ENCODE measurements around the gene MST1.
"Not testable (repeated sequence)": the region's sequence is repeated elsewhere in the genome, so short reads cannot be mapped to it uniquely, and the experiment has no call there.

MST1 gene

DNA sequence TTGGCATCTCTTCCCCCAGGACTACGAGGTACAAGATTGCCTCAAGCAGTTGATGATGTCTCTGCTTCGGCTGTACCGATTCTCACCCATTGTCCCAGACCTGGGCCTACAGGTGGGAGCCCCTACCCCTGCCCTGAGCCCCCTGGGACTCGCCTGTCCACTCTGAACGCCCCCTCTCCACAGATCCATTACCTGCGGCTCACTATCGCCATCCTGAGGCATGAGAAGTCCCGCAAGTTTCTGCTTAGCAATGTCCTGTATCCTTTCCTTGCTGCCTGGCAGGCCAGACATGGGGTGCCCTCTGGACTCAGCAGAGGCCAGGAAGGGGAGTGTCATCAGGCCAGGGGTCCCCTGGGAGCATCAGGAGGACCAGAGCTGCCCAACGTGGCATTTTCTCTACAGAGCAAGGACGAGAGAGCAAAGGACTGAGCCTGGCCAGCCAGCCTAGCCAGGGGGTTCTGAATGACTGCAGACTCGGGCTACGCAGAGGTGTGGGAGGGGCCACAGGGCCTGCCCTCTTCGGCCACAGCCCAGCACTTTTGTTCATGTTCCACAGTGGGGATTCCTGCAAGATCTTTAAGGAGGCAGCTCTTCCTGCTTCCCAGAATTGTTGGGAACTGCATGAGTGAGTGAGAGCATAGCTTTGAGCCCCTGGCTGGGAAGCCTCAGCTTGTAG, 11.3 kb upstream of the MST1 start:
- no peak for DNase-seq (ENCODE audit: low read depth in 2 of 2)

DNA sequence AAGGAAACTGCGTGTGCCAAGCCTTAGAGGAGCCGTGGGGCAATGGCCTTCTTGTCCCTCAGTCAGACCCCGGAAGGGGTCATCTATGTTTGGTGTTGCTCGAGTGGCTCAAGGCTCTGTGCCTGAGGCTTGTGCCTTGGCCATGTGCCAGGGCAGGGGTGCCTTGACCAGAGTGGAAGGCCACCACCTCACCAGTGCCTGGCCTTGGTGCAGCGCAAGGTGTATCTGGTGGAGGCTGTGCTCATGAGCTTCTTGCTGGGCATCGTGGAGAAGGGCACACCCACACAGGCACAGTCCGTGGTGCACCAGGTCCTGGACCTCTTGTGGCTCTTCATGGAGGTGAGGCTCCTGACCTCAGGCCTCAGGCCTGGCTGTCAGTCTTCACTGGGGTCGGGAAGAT, 10.7 kb upstream of the MST1 start:
- DNase-seq (ENCODE audit: low read depth in 2 of 2) = no peak

DNA sequence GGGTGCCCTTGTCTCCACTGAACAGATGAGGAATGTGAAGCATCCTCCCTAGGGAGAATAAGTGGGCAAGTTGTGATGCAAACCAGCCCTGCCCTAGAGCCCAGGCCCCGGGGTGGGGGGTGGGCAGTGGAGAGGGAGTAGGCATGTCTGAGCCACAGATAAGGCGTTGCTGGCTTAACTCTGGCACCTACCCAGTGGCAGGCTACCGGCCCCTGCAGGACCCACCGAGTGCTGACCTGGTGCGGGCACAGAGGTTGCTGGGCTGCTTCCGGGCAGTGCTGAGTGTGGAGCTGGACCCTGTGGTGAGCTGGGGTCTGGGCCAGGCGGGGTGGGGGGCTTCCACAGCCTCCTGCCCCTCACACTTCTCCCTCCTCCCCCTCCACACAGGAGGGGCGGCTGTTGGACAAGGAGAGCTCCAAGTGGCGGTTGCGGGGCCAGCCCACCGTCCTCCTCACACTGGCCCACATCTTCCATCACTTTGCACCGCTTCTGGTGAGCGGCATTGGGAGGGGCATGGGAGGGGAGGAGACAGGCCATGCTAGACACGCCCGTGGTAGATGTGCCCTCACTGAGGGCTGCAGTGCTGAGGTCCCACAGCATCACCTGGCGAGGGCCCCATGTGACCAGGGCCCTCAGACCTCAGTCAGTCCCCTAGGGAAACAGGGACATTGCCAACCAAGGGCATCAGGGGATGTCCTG, 10.2 kb upstream of the MST1 start:
- DNase-seq (ENCODE audit: low read depth in 2 of 2) = no peak

DNA sequence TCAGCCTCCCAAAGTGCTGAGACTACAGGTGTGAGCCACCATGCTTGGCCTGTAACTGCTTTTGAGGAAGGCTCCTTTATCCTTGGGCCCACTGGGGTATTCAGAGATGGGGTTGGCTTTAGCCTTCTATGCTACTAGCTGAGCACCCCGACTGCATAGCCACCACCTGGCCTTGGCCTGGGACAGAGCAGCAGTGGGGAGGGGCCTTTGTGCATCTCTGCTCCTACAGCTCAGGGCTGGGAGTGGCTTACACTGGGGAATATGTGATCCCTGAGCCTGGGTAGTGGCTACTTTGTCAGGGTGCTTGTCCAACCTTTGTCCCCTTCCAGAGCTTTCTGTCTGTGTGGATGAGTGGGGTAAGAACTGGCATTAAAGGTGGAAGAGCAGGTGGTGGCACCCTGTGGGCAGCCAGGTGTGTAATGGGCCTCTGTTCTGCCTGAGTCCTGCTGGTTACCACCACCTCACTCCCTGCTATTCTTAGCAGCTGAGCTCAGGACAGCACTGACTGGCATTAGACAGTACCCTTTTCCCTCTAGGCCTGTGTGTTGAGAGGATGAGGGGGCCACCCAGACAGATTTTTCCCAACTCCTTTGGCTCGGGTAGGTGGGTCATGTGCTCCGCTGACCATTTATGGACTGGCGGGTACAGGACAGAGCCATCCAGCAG, 6.2 kb upstream of the MST1 start:
- not testable (repeated sequence) for DNase-seq (ENCODE audit: low read depth in 2 of 2)

DNA sequence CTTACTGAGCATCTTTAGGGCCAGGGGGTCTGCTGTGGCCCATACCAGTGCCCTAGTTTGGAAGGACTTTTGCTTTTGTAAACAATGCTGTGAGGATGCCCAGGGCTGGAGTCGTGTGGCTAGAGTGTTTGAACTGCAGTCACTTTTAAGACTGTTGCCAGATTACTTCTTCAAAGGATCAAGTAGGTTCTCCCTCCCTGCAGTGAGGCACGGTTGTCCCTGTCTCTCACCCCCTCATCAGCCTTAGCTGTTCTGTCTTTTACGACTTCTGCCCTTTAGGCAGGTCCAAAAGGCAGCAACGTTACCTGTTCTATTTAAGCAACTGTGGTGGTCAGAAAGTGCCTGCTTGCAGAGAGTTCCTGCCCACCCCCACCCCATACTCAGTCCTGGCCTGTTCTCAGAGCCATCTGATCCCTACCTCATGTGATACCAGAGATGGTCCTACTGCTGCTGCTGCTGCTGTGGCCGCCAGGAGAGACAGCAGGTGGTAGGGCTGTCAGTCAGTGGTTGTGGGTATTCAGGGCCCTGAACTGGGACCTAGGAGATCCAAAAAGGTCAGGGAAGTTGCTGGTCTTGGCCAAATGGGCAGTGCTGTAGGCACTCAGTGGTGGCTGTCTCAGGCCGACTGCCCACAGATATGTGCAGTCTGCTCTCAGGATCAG, 5.3 kb upstream of the MST1 start:
- not testable (repeated sequence) for DNase-seq (ENCODE audit: low read depth in 2 of 2)

DNA sequence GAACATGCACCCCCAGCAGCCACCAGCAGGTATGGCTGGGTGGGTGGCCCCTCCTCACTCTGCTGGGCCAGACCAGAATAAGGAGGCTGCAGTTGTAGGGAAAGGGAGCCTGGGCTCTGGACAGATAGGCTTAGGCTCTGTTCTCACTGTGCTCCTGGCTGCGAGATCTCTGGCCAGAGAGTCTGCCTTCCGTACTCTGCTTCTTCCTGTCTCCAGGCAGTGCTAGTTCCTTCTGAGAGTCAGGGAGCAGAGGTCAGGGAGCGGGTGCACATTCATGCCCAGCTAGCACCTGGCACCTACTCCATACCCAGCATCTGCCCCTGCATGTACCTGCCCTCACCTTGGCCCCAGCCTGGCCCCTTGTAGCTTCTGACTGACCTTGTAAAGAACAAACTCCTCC, 2.2 kb upstream of the MST1 start:
- not testable (repeated sequence) for DNase-seq (ENCODE audit: low read depth in 2 of 2)

DNA sequence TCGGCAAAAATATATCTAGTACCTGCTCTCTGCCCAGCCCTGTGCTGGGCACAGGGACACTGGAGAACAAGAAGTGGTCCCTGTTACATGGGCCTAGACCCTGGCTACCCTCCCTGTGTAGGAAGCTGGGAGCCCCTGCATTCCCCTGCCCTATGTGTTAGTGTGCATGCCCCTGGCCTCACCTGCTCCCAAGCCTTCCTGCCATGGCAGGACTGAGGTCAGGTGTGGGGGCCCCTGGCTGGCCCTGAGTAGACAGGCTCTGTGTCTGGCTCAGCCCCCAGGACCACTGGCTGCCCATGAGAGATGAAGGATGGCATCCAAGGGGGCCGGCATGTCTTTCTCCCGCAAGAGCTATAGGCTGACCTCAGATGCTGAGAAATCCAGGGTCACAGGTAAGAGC, 1.6 kb upstream of the MST1 start:
- not testable (repeated sequence) for DNase-seq (ENCODE audit: low read depth in 2 of 2)

DNA sequence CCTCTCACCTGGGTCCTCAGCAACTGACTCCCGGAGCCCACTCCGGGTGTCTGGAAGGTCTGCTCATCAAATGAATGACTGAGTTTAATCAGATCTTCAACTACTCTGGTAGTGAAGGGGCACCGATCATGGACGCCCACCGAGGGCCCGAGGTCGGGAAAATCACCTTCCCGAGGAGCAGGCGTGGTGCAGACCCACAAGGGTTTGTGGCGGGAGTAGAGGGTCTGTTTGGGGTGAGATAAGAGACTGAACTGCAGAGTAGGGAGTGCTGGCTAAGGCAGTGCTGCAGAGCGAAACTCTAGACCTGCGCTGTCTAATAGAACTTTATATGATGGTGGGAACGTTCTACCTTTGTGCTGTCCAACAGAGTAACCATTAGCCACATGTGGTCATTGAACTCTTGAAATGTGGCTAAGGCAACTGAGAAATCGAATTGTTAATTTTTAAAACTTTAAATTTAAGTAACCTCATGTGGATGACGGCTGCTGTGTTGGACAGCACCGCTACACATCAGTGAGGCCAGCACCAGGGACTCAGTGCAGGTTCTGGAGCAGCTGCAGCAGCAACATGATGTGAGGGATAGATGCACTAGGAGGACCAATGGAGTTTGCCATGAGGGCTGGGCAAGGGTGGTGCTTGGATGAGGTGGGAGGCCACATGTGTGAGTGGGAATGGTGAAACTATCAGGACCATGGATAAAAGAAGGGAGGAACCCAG, 792 bp upstream of the MST1 start:
- DNase-seq (ENCODE audit: low read depth in 2 of 2) = not testable (repeated sequence)

DNA sequence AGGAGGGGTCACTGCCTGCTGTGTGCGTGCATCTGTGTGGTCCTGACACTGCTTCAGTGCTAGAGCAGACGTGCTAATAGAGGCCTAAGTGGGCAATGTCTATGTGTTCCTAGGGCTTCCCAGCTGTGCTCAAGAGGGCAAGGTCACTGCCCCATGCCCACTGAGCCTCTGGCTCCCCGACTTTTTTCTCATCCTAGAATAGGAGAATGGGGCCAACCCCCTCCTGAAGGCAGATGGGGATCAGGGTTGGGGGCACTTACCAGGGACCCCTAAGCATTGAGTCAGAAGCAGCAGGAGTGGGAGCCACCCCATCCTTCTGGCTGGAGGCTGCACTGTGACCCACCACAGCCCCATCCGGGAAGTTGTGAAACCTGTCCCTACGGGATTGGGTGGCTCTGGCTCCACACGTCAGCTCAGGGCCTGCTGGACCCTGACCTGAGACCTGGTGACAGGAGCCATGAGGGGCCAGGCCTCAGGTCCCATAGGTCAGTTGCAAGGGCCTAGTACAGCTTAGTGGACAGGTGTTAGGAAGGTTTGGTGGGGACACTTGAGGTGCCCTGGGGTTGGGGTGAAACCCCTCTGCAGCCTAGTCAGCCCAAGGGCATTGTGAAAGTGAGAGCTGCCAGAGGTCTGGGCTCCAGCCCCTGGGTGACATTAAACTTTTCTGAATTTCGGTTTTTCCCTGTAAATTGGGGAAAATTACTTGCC, 782 bp downstream of the MST1 start:
- not testable (repeated sequence) for DNase-seq (ENCODE audit: low read depth in 2 of 2)

DNA sequence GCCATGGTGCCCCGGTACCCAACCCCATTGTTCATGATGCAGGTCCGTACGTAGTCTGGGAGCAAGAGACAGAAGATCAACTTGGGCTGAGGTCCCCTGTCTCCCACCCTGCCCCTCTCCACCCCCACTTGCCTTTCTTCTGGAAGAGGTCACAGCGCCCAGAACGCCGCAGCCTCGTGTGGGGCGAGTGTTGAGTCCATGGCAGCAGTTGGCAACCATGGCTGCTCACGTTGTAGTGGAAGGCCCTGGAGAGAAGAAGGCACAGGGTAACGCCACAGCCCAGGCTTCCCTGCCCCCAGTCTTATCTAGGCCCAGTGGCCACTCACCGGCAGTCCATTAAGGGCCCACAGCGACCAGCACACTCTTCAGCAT, 1.9 kb downstream of the MST1 start:
- DNase-seq (ENCODE audit: low read depth in 2 of 2) = not testable (repeated sequence)

DNA sequence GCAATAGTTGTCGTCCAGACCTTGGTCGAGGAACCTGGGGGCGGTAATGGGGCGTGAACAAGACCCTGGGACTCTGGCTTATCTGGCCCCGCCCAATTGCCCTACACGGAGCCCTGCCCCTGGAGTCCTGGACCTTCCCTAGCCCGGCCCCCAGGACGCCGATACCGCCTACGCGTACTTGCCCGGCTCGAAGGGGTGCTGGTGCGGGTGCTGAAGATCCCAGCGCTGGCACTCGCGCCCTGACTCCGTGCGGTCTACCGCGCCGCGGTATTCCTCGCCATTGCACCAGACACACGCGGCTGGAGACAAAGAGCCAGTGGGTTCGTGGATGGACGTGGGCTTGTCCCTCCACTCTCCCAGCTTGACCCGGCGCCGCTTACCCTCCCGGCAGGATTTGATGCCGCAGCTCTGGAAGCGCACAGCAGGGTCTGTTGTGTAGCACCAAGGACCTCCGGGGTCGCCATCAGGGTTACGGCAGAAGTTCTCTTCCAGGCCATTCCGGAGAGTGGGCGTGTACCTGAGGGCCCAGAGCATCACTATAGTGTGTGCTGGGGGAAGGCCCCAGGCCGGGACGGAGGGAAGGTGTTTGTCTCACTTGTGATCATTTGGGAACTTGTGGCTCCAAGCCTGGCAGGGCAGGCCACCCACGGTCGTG, 2.4 kb downstream of the MST1 start:
- DNase-seq (ENCODE audit: low read depth in 2 of 2) = not testable (repeated sequence)

DNA sequence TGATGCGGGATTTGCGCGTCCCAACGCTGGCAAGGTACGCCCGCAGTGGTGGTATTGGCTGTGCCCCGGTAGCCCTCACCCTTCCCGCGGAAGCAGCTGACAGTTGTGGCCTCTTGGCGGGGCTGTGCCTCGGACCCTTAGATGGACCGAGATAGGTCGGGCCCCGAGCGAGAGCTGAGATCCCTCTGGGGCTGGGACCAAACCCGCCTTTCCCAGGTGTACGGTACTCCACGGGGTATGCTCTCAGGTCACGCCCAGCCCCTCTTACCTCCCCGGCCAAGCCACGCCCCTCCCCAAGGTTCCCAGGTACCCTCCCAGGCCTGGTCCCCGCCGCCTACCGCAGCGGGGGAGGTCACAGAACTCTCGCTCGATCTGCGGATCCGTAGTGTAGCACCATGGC, 2.9 kb downstream of the MST1 start:
- not testable (repeated sequence) for DNase-seq (ENCODE audit: low read depth in 2 of 2)

DNA sequence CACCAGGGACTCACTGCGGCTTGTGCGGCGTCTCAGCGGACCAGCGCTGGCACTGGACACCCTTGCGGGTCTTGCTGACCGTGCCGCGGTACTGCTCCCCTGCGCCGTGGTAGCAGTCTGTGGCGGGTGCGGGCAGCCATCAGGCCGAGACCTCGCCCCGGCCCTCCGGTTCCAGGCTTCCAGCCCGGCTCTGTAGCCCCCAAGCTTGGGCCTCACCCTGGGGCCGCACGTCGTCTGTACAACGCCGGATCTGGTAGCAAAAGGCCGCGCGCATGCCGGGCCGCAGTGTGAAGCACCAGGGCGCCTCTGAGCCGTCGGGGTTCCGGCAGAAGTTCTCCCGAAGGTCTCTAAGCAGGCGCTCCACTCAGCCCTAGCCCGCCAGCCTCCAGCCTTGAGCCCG, 3.4 kb downstream of the MST1 start:
- not testable (repeated sequence) for DNase-seq (ENCODE audit: low read depth in 2 of 2)

DNA sequence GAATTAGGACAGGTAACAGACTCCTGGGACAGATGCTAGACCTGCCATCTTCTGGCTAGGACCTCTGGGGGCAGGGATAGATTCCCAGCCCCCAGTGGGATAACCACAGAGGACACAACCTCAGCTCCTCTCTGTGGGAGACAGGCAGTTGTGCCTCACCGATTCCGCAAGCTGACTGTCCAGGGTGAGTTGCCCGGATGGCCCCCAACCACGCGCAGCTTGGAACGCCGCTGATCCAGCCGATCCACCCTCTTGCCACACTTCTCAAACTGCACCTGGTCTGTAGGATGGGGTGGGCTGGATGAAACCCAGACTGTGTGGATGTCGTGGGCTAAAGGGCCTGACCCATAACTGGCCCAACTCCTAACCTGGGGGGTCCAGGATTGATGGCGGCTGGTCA, 4.2 kb downstream of the MST1 start:
- DNase-seq (ENCODE audit: low read depth in 2 of 2) = not testable (repeated sequence)

DNA sequence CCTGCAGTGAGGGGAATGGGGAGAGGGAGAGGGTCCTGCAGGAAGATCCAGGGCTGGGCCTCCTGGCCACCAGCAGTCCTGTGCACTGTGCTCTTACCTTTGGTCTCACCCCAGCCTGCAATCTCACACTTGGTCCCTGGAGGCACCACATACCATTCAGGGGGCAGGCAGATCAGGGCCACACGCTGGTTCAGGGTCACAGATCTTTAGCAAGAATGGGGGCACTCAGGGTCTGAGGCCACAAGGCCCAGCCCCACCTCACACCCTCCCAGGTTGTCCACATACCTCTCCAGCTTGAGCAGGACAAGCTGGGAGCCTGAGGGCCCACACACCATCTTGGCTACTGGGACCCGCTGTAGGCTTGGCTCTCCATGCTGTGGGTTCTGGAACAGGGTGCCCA, 4.8 kb downstream of the MST1 start:
- not testable (repeated sequence) for DNase-seq (ENCODE audit: low read depth in 2 of 2)

DNA sequence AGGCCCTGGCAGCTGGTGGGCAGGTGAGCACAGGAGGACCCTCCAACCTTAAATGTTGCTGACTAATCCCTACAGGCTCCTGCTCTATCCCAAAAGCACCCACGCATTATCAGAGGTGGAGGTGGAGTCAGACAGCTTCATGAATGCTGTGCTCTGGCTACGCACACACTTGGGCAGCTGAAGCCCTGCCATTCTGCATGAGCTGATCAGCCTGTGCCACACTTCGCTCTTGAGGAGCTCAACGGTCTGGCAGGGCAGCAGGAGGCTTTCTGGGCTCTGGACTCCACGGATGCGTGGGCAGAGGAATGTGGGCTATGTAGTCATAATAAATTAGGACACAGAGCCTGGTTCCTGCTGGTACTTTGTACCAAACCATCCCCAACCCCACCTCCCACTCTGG, 6.1 kb downstream of the MST1 start:
- DNase-seq (ENCODE audit: low read depth in 2 of 2) = no peak

DNA sequence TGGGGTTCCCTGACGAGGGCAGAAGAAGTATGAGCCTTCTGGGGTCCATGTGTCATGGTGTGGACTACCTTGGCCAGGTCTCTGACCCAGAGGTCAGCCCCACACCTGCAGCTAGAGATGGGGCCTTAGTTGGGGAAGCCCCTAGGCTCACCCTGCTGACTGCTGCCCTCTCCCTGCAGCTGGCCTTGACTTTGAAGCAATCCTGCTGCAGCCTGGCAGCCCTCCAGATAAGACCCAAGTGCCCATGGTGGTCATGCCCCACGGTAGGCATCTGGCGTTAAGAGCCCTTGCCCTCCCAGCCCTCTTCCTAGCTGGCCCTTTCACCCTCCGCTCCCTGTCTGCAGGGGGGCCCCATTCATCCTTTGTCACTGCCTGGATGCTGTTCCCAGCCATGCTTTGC, 7.7 kb downstream of the MST1 start:
- DNase-seq (ENCODE audit: low read depth in 2 of 2) = no peak

DNA sequence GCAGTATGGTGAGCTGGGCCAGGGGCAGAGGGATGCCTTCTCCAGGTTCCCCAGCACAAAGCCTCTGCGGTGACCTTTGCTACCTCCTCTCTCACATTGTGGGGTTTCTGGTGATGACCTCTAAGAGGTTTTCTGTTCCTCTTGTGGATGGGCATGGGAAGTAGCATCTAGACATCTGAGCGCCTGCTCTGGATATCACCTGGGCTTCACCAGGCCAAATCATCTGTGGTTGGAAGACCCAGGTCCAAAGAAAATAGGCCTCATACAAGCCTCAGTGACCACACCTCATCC, 8.1 kb downstream of the MST1 start:
- no peak for DNase-seq (ENCODE audit: low read depth in 2 of 2)

DNA sequence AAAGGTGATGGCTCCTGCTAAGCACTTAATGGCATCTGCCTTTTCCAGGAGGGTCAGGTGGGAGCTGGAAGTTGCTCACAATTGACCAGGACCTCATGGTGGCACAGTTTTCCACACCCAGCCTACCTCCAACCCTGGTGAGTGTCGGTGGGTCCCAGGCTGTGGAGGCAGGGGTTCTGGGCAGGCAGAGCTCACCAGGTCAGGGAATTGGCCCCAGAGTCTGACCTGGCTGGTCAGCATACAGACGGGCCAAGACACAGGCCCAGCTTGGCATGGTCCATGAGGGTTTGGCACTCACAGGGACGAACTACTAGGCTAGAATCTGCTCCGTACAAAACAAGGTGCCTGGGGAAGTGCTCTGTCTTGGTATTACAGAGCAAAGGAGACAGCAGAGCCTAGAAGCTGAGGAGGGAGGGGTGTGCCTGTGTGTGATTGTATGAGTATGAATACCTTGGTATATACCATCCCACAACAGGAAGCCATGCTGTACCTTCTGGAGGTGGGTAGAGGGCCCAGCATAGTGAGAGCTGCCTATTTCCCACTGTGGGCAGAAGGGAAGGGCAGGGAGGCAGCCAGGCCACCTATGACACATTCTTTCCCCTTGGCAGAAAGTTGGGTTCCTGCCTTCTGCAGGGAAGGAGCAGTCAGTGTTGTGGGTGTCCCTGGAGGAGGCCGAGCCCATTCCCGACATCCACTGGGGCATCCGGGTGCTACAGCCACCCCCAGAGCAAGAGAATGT, 8.6 kb downstream of the MST1 start:
- no peak for DNase-seq (ENCODE audit: low read depth in 2 of 2)

DNA sequence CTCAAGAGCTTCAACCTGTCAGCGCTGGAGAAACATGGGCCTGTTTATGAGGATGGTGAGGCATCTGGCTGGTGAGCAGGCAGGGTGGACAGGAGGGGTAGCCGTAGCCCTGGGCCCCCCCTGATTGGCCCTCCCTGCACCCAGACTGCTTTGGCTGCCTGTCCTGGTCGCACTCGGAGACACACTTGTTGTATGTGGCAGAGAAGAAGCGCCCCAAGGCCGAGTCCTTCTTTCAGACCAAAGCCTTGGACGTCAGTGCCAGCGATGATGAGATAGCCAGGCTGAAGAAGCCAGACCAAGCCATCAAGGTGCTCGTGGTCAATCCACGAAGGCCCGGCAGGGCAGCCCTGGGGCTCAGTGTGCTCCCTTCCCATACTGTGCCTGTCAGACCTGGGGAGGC, 13.4 kb downstream of the MST1 start:
- no peak for DNase-seq (ENCODE audit: low read depth in 2 of 2)

Measured in fibroblast of skin of left quadriceps (primary cell).